MCF 10A (cell line): ENCODE data around the gene NR4A1. TPM values are rescaled to one million over a fixed set of nuclear protein-coding genes. Genes with fewer than 3 reads are reported as not detected.

Source experiments
- BruUV-seq: library from RNA; stranded (reverse); fragments of 400-500 nt; replicated peaks from 2 replicates; lab custom pipeline; 2021; lab: Mats Ljungman, UMichigan
- CTCF ChIA-PET: fragments of 300-600 bp; sonication (Branson Sonifier 250); formaldehyde crosslinking; extraction: SDS; loops from one replicate; lab custom pipeline; 2021; ENCODE audit warnings: antibody characterized with exemption, inconsistent platforms; lab: Yijun Ruan, JAX
- POLR2A ChIA-PET: fragments of 300-600, 350-650 bp; sonication (Branson Sonifier 250); formaldehyde crosslinking; extraction: SDS; loops from one replicate; lab custom pipeline; 2020; ENCODE audit warnings: antibody characterized with exemption, inconsistent platforms; lab: Yijun Ruan, JAX
- DNase-seq: peaks from one replicate; pipeline ENCODE4 v3.0.0-alpha.2; 2018; ENCODE audit not compliant: unreplicated experiment
- H3K27ac Mint-ChIP-seq: one replicate; pipeline ENCODE4 v1.8.0; 2022; ENCODE audit warnings: mild to moderate bottlenecking, low read depth, mixed read lengths; ENCODE audit not compliant: unreplicated experiment
- H3K27me3 Mint-ChIP-seq: one replicate; pipeline ENCODE4 v1.8.0; 2022; ENCODE audit warnings: mixed read lengths; ENCODE audit not compliant: insufficient read depth, unreplicated experiment
- H3K36me3 Mint-ChIP-seq: one replicate; pipeline ENCODE4 v1.8.0; 2022; ENCODE audit warnings: mild to moderate bottlenecking, moderate library complexity, mixed read lengths; ENCODE audit not compliant: insufficient read depth, unreplicated experiment
- H3K4me1 Mint-ChIP-seq: one replicate; pipeline ENCODE4 v1.8.0; 2022; ENCODE audit warnings: mixed read lengths; ENCODE audit not compliant: insufficient read depth, unreplicated experiment
- H3K4me3 Mint-ChIP-seq: one replicate; pipeline ENCODE4 v1.8.0; 2022; ENCODE audit warnings: mild to moderate bottlenecking, moderate library complexity, mixed read lengths; ENCODE audit not compliant: unreplicated experiment
- H3K9me3 Mint-ChIP-seq: one replicate; pipeline ENCODE4 v1.8.0; 2022; ENCODE audit warnings: mixed read lengths; ENCODE audit not compliant: unreplicated experiment
- CTCF ChIP-seq: fragments of 200-600 bp; IDR thresholded peaks from one replicate; pipeline ENCODE4 v1.8.0; 2022; ENCODE audit warnings: antibody characterized with exemption, mild to moderate bottlenecking; ENCODE audit not compliant: unreplicated experiment
- intact Hi-C: fragments of 100-400 bp; cut with micrococcal nuclease; formaldehyde crosslinking; loops from 2 replicates; pipeline ENCODE4 v1.14.1; 2022
- total RNA-seq: library from RNA; stranded (reverse); gene quantifications from 2 replicates; pipeline ENCODE4 v1.2.3, GENCODE V29; 2022

The NR4A1 gene
- total RNA-seq, 1 experiment from 2014 or later: 2.9 TPM

GRCh38 chr12:52013626-52014310 lies 37.5 kb upstream of the NR4A1 start:
- TF ChIP-seq CTCF: no peak
- ChIA-PET POLR2A (no interaction called here), CTCF (interaction anchor here (0.5 to 8.2 kb wide), 2 partner anchors 11 to 21 kb away, joined by 6 to 48 read pairs; no protein-coding TSS in a partner anchor)
- BruUV-seq: no TSS peak
- DNase-seq: no peak
- Mint-ChIP-seq H3K4me3 (no peak overlapping the region), H3K36me3 (no peaks in the 10 kb centered on the region), H3K4me1 (no peaks in the 10 kb centered on the region), H3K27ac (no peak overlapping the region), H3K9me3 (no peaks in the 10 kb centered on the region), H3K27me3 (peaks cover 11% of the 10 kb centered on the region)
- intact Hi-C loops: no loop called here

GRCh38 chr12:52014567-52015530 lies 36.4 kb upstream of the NR4A1 start:
- Mint-ChIP-seq H3K4me3 (no peak overlapping the region), H3K9me3 (no peaks in the 10 kb centered on the region), H3K27ac (no peak overlapping the region), H3K27me3 (peaks cover 13% of the 10 kb centered on the region), H3K36me3 (no peaks in the 10 kb centered on the region), H3K4me1 (no peaks in the 10 kb centered on the region)
- no TSS peak for BruUV-seq
- no peak for TF ChIP-seq CTCF
- intact Hi-C loops: no loop called here
- DNase-seq: no peak
- POLR2A ChIA-PET: no interaction called here
- CTCF ChIA-PET: interaction anchor here (0.5 to 8.2 kb wide), 6 partner anchors 10 to 92 kb away, joined by 3 to 48 read pairs (median 4); no protein-coding TSS in a partner anchor

- BruUV-seq: no TSS peak
- intact Hi-C loops: no loop called here
- ChIA-PET POLR2A (no interaction called here), CTCF (interaction anchor here (0.6 to 8.2 kb wide), 5 partner anchors 9 to 93 kb away, joined by 3 to 48 read pairs (median 3); no protein-coding TSS in a partner anchor)
- H3K27ac Mint-ChIP-seq: no peak overlapping the region
- TF ChIP-seq CTCF: no peak
- H3K36me3 Mint-ChIP-seq: no peaks in the 10 kb centered on the region
- DNase-seq: no peak
- H3K27me3 Mint-ChIP-seq: peaks cover 21% of the 10 kb centered on the region
- H3K4me3 Mint-ChIP-seq: no peak overlapping the region
- H3K9me3 Mint-ChIP-seq: no peaks in the 10 kb centered on the region
- H3K4me1 Mint-ChIP-seq: no peaks in the 10 kb centered on the region
Measured at GRCh38 chr12:52015532-52016041, 35.7 kb upstream of the NR4A1 start.
